Measurements from ENCODE around the gene VSTM4.

DNA sequence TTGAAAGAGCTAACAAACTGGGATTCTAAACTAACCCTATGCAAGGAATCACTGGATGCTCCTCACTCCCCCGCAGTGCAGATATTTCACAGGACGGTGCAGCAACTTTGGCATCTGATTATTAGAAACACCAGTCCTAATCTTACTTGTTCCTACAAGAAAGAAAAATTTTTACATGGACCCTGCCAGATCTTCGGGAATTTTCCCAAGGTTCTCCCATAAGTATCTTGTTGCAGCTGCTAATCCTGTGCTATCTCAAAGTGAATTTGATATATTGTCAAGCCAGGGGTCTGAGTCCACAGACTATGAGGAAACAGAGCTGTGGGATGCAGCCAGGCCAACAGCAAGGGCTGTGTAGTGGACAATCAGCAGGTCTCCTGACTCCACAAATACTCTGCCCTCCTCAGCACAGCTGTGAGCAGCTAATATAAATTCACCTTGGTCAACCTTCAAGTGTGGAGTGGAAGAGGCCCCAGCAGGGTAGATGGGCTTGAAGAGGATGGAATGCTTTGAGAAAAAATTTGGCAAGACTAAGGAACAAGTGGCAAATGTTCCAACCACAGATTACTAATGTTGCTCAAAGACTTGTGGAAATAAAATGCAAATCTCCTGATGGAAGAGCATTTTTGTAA, 25.6 kb downstream of the VSTM4 start:
- TF ChIP-seq EZH2 (IDR thresholded peaks at IDR 0.05; ENCODE audit: low read length, missing control alignments) = no peak
- TF ChIP-seq, protein P1, sequence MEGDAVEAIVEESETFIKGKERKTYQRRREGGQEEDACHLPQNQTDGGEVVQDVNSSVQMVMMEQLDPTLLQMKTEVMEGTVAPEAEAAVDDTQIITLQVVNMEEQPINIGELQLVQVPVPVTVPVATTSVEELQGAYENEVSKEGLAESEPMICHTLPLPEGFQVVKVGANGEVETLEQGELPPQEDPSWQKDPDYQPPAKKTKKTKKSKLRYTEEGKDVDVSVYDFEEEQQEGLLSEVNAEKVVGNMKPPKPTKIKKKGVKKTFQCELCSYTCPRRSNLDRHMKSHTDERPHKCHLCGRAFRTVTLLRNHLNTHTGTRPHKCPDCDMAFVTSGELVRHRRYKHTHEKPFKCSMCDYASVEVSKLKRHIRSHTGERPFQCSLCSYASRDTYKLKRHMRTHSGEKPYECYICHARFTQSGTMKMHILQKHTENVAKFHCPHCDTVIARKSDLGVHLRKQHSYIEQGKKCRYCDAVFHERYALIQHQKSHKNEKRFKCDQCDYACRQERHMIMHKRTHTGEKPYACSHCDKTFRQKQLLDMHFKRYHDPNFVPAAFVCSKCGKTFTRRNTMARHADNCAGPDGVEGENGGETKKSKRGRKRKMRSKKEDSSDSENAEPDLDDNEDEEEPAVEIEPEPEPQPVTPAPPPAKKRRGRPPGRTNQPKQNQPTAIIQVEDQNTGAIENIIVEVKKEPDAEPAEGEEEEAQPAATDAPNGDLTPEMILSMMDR (conservative IDR thresholded peaks at IDR 0.05 in 1 of 2, IDR thresholded peaks at IDR 0.05 in 1 of 2; ENCODE audit: low read depth in 1 of 2, low read length in 2 of 2) = no peak
